ENCODE results near the gene PTPRK.

PTPRK gene

GRCh38 chr6:128513878-128514277 lies 6.5 kb downstream of the PTPRK start:
- no peaks in the 10 kb centered on the region for H3K9me3 ChIP-seq
- H3K4me1 ChIP-seq: peaks cover 19% of the 10 kb centered on the region
- DNase-seq: no peak

DNA sequence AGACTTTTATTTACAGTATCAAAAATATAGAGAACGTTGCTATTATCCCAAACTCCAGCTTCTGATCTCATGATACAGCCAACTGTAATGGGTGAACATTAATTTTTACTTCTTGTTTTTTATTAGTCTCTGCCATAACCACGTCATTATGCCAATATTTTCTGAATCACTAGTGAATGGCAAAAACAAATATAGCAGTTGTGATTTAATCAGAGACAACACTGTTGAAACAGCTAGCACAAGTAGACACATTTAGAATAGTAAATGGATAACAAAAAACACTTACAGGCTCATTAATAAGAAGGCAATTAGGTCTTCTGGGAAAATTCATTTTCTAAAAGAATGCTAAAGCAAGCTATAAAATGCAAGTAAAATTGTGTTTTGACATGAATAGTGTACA lies 8.1 kb downstream of the PTPRK start:
- no peak overlapping the region for H3K4me3 ChIP-seq (ENCODE audit: low read depth, low read length)
- peaks cover 15% of the 10 kb centered on the region for H3K4me1 ChIP-seq
- DNase-seq: no peak

More at GRCh38 chr6:128513878-128514277, 6.5 kb downstream of the PTPRK start:
- TF ChIP-seq, protein P1, sequence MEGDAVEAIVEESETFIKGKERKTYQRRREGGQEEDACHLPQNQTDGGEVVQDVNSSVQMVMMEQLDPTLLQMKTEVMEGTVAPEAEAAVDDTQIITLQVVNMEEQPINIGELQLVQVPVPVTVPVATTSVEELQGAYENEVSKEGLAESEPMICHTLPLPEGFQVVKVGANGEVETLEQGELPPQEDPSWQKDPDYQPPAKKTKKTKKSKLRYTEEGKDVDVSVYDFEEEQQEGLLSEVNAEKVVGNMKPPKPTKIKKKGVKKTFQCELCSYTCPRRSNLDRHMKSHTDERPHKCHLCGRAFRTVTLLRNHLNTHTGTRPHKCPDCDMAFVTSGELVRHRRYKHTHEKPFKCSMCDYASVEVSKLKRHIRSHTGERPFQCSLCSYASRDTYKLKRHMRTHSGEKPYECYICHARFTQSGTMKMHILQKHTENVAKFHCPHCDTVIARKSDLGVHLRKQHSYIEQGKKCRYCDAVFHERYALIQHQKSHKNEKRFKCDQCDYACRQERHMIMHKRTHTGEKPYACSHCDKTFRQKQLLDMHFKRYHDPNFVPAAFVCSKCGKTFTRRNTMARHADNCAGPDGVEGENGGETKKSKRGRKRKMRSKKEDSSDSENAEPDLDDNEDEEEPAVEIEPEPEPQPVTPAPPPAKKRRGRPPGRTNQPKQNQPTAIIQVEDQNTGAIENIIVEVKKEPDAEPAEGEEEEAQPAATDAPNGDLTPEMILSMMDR (IDR thresholded peaks at IDR 0.05; ENCODE audit: low read depth, low read length): no peak
- H3K4me3 ChIP-seq (ENCODE audit: low read depth, low read length): no peak overlapping the region
- H3K27me3 ChIP-seq: no peaks in the 10 kb centered on the region
- no peaks in the 10 kb centered on the region for H3K36me3 ChIP-seq

GRCh38 chr6:128511506-128511905 lies 8.9 kb downstream of the PTPRK start:
- DNase-seq: no peak
- TF ChIP-seq, protein P1 (IDR thresholded peaks at IDR 0.05; ENCODE audit: low read depth, low read length): no peak
- Histone ChIP-seq H3K4me1 (peaks cover 15% of the 10 kb centered on the region), H3K36me3 (no peaks in the 10 kb centered on the region), H3K9me3 (no peaks in the 10 kb centered on the region), H3K4me3 (ENCODE audit: low read depth, low read length) (no peak overlapping the region), H3K27me3 (no peaks in the 10 kb centered on the region)

More for the DNA sequence above, 8.1 kb downstream of the PTPRK start:
- TF ChIP-seq, protein P1 (IDR thresholded peaks at IDR 0.05; ENCODE audit: low read depth, low read length): no peak
- Histone ChIP-seq H3K9me3 (no peaks in the 10 kb centered on the region), H3K36me3 (no peaks in the 10 kb centered on the region), H3K27me3 (no peaks in the 10 kb centered on the region)

GRCh38 chr6:128509709-128510108 lies 10.7 kb downstream of the PTPRK start:
- Histone ChIP-seq H3K27me3 (no peaks in the 10 kb centered on the region), H3K36me3 (no peaks in the 10 kb centered on the region), H3K9me3 (no peaks in the 10 kb centered on the region), H3K4me1 (peaks cover 12% of the 10 kb centered on the region), H3K4me3 (ENCODE audit: low read depth, low read length) (no peak overlapping the region)
- no peak for DNase-seq
- TF ChIP-seq, protein P1 (IDR thresholded peaks at IDR 0.05; ENCODE audit: low read depth, low read length): no peak

DNA sequence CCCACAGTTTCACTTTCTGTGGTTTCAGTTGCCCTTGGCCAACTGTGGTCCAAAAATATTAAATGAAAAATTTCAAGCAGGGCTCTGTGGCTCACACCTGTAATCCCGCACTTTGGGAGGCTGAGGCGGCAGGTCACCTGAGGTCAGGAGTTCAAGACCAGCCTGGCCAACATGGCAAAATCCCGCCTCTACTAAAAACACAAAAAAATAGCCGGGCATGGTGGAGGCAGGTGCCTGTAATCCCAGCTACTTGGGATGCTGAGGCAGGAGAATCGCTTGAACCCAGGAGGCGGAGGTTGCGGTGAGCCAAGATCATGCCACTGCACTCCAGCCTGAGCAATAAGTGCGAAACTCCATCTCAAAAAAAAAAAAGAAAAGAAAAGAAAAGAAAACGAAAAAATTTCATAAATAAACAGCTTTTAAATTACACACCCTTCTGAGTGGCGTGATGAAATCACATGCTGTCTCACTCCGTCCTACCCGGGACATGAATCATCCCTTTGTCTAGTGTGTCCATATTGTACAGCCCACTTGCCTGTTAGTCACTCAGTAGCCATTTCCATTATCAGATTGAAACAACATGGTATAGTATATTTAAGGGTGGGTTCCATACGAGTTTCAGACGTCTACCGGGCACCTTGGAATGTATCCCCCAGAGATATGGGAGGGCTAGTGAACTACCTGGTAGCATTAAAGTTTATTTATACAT lies 11.7 kb downstream of the PTPRK start:
- peaks cover 12% of the 10 kb centered on the region for H3K4me1 ChIP-seq
- DNase-seq: no peak
- TF ChIP-seq, protein P1 (IDR thresholded peaks at IDR 0.05; ENCODE audit: low read depth, low read length): no peak
- no peaks in the 10 kb centered on the region for H3K9me3 ChIP-seq
- H3K4me3 ChIP-seq (ENCODE audit: low read depth, low read length): no peak overlapping the region
- no peaks in the 10 kb centered on the region for H3K27me3 ChIP-seq
- H3K36me3 ChIP-seq: no peaks in the 10 kb centered on the region

Measured in BE2C (cell line).